Sigmoid colon (tissue), 7 donors: ENCODE results near the gene GRIK1. TPM values are rescaled to one million over a fixed set of nuclear protein-coding genes. Genes with fewer than 3 reads are reported as not detected.

ENCODE experiments used
- DNase-seq: peaks from one replicate; pipeline ENCODE4 v3.0.0-alpha.2; 2019
- H3K27ac ChIP-seq, 4 donors: fragments of 200-600 bp; sonication (generic); one replicate each; pipeline ENCODE4 v1.5.1; 2016 to 2019; ENCODE audit warnings: mild to moderate bottlenecking in 1 of 4
- H3K27me3 ChIP-seq, 3 donors: fragments of 200-600 bp; sonication (generic); one replicate each; pipeline ENCODE4 v1.5.1; 2019; ENCODE audit warnings: mild to moderate bottlenecking in 1 of 3
- H3K36me3 ChIP-seq, 4 donors: fragments of 200-600 bp; sonication (generic); one replicate each; pipeline ENCODE4 v1.5.1; 2016 to 2019
- H3K4me1 ChIP-seq, 4 donors: fragments of 200-600 bp; sonication (generic); one replicate each; pipeline ENCODE4 v1.5.1; 2017 to 2019
- H3K4me3 ChIP-seq, 4 donors: fragments of 200-600 bp; sonication (generic); one replicate each; pipeline ENCODE4 v1.5.1; 2017 to 2019; ENCODE audit warnings: mild to moderate bottlenecking in 2 of 4, moderate library complexity in 1 of 4
- H3K9me3 ChIP-seq, 4 donors: fragments of 200-600 bp in 3 of 4; sonication (generic) in 3 of 4; one replicate each; pipeline versions ENCODE4 v1.5.1 to v1.6.1; 2013 to 2019
- EP300 ChIP-seq, 4 donors: sonication (generic); formaldehyde crosslinking; IDR thresholded peaks; one replicate each; pipeline ENCODE4 v1.6.1; 2017; ENCODE audit warnings: antibody characterized with exemption in 4 of 4
- POLR2A ChIP-seq, 2 donors: fragments of 450-650 bp; IDR thresholded peaks; one replicate each; pipeline ENCODE4 v1.6.1; 2016; ENCODE audit warnings: antibody characterized with exemption in 2 of 2, mild to moderate bottlenecking in 2 of 2, moderate library complexity in 2 of 2
- POLR2AphosphoS5 ChIP-seq, 4 donors: sonication (generic); formaldehyde crosslinking; IDR thresholded peaks; one replicate each; pipeline ENCODE4 v1.6.1; 2017; ENCODE audit warnings: antibody characterized with exemption in 4 of 4
- whole genome bisulfite sequencing, 2 donors: extraction: QIAGEN DNeasy Blood & Tissue Kit; methylation state at CpG; one replicate each; pipeline ENCODE4 v1.1.7; 2013; 5-methylcytosine and 5-hydroxymethylcytosine counted together
- intact Hi-C: fragments of 100-400 bp; cut with DNase I; formaldehyde crosslinking; loops from one replicate; pipeline ENCODE4 v1.15.1; 2023
- polyA plus RNA-seq, 3 donors: library from polyadenylated mRNA; stranded (reverse); fragments of 200-250 nt; gene quantifications; one replicate each; pipeline ENCODE4 v1.2.3, GENCODE V29; 2013
- total RNA-seq, 4 donors: library from RNA; depleted of rRNA; stranded (reverse); fragments of >200 nt; gene quantifications; one replicate each; pipeline ENCODE4 v1.1.0, GENCODE V29; 2016
- TF ChIP-seq, protein P1 (sequence below), 4 experiments: fragments of 450-650 bp in 3 of 4; fragments of 200-600 bp in 1 of 4; IDR thresholded peaks; one replicate each; pipeline ENCODE4 v1.5.1; 2016 to 2019; ENCODE audit warnings: antibody characterized with exemption in 4 of 4, mild to moderate bottlenecking in 3 of 4, moderate library complexity in 2 of 4
- donor health status: healthy with polysubstance abuse.
- donor health status: Bipolar disorder and iron deficiency.
- donor health status: healthy.

Gene GRIK1
- total and polyA plus RNA-seq, 7 donors = under 0.01 to 0.49 (median 0.13) TPM; not detected in 4

DNA sequence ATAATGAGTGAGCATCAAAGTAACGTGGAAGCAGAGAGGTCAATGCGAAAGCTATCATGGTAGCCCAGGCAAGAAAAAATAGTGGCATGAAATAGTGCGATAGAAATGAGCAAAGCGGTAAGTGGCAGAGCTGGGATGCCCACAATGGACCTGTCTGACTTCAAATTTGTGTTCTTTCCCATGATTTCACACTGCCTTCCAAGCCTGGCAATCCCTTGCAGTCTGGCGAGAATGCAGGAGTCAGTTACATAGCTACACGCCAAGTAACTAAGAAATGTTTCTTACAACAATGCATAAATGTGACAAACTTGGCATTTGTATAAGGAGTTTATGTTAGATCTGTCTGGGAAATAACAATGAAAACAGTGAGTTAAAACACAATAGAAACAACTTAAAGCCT is 82.6 kb downstream of the GRIK1 start:
- Histone ChIP-seq H3K27me3 (no peaks in the 10 kb centered on the region), H3K9me3 (no peaks in the 10 kb centered on the region), H3K4me1 (no peaks in the 10 kb centered on the region), H3K27ac (no peak overlapping the region), H3K4me3 (no peak overlapping the region), H3K36me3 (no peaks in the 10 kb centered on the region)
- TF ChIP-seq POLR2A (IDR thresholded peaks at IDR 0.05) = no peak
- no peak for TF ChIP-seq POLR2AphosphoS5 (IDR thresholded peaks at IDR 0.05)
- TF ChIP-seq EP300 (IDR thresholded peaks at IDR 0.05) = no peak
- TF ChIP-seq, protein P1, sequence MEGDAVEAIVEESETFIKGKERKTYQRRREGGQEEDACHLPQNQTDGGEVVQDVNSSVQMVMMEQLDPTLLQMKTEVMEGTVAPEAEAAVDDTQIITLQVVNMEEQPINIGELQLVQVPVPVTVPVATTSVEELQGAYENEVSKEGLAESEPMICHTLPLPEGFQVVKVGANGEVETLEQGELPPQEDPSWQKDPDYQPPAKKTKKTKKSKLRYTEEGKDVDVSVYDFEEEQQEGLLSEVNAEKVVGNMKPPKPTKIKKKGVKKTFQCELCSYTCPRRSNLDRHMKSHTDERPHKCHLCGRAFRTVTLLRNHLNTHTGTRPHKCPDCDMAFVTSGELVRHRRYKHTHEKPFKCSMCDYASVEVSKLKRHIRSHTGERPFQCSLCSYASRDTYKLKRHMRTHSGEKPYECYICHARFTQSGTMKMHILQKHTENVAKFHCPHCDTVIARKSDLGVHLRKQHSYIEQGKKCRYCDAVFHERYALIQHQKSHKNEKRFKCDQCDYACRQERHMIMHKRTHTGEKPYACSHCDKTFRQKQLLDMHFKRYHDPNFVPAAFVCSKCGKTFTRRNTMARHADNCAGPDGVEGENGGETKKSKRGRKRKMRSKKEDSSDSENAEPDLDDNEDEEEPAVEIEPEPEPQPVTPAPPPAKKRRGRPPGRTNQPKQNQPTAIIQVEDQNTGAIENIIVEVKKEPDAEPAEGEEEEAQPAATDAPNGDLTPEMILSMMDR (IDR thresholded peaks at IDR 0.05) = no peak
- 79 to 92% methylated on average over 6 of the region's 6 CpGs for WGBS, 2 donors
- intact Hi-C loops = no loop called here
- DNase-seq = no peak

DNA sequence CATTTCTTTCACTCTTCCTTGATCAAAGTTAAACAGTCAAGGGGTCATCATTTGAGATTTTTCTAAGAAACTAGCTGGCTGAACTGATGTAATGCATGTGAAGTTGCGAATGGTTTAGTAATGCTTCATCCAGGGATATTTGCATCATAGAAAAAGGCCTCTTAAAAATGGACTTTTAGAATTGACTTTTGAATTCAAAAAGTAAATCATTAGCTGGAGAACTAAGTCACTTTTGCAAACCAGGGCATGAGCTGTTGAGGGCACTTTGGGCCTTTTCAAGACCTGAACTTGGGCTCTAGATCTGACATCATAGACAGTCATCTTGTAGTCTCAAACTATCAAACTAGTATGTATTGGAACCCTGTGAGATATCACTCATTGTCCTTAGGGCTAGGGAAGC is 85.0 kb downstream of the GRIK1 start:
- no peak for DNase-seq
- WGBS, 2 donors = 93 to 98% methylated on average over 1 of the region's 1 CpG
- Histone ChIP-seq H3K4me1 (no peaks in the 10 kb centered on the region), H3K4me3 (no peak overlapping the region), H3K27ac (no peak overlapping the region), H3K36me3 (no peaks in the 10 kb centered on the region), H3K27me3 (no peaks in the 10 kb centered on the region), H3K9me3 (no peaks in the 10 kb centered on the region)
- TF ChIP-seq POLR2A (IDR thresholded peaks at IDR 0.05) (no peak), EP300 (IDR thresholded peaks at IDR 0.05) (no peak), POLR2AphosphoS5 (IDR thresholded peaks at IDR 0.05) (no peak)
- TF ChIP-seq, protein P1 (IDR thresholded peaks at IDR 0.05) = no peak
- intact Hi-C loops = loop anchor here (5.0 kb wide), 1 partner anchor 377 kb away; no protein-coding TSS in a partner anchor

DNA sequence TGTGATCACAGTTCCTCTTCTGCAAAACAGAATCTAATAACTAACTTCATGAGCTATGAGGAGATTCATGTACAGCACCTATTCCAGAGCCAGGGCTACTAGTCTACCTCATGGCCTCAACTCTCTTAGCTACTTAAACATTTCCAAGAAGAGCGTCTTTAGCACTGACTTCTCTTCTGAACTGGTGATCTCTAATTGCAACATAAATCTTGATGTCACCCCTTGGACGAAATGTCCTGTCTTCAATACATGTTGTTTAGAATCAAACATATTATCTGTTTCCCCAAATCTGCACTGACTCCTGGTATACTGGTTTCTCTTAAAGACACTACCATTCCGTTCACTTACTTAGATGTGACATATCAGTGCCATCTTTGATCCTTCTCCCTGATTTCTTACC is 88.2 kb downstream of the GRIK1 start:
- TF ChIP-seq POLR2AphosphoS5 (IDR thresholded peaks at IDR 0.05) (no peak), POLR2A (IDR thresholded peaks at IDR 0.05) (no peak), EP300 (IDR thresholded peaks at IDR 0.05) (no peak)
- TF ChIP-seq, protein P1 (IDR thresholded peaks at IDR 0.05) = no peak
- DNase-seq = no peak
- H3K9me3 ChIP-seq = no peaks in the 10 kb centered on the region
- no peaks in the 10 kb centered on the region for H3K4me1 ChIP-seq
- H3K27me3 ChIP-seq = no peaks in the 10 kb centered on the region
- H3K36me3 ChIP-seq = no peaks in the 10 kb centered on the region
- no peak overlapping the region for H3K4me3 ChIP-seq
- WGBS, 2 donors = 91% methylated on average over 3 of the region's 3 CpGs
- no peak overlapping the region for H3K27ac ChIP-seq
- intact Hi-C loops = loop anchor here (5.0 kb wide), 1 partner anchor 374 kb away; no protein-coding TSS in a partner anchor

DNA sequence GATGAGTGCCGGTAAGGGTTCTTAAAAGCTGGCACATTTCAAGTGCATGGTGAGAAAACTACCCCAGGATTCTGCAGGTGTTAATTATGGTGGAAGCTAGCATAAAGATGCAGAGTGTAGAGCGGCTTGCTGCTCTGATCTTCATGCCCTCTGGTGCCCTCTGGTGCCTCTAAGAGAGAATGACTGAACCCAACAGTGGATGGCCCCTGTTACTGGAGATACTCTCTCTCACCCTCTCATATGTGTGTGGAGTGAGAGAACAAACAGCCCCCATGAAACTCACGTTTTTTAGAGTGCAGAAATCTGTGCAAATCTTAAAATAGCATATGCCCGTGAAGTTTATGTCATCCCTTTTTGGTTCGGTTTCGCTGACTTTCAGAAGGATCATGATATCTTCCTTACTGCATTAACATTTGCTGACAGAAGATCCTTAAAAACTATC is 90.0 kb downstream of the GRIK1 start:
- Histone ChIP-seq H3K9me3 (no peaks in the 10 kb centered on the region), H3K4me1 (no peaks in the 10 kb centered on the region), H3K27me3 (no peaks in the 10 kb centered on the region), H3K27ac (no peak overlapping the region), H3K36me3 (no peaks in the 10 kb centered on the region), H3K4me3 (no peak overlapping the region)
- 38 to 41% methylated on average over 6 of the region's 6 CpGs for WGBS, 2 donors
- TF ChIP-seq, protein P1 (IDR thresholded peaks at IDR 0.05) = peak; percentile 7 to 61 (median 40)
- no peak for TF ChIP-seq POLR2A (IDR thresholded peaks at IDR 0.05)
- DNase-seq = no peak
- intact Hi-C loops = loop anchor here (5.0 kb wide), 1 partner anchor 372 kb away; no protein-coding TSS in a partner anchor

DNA sequence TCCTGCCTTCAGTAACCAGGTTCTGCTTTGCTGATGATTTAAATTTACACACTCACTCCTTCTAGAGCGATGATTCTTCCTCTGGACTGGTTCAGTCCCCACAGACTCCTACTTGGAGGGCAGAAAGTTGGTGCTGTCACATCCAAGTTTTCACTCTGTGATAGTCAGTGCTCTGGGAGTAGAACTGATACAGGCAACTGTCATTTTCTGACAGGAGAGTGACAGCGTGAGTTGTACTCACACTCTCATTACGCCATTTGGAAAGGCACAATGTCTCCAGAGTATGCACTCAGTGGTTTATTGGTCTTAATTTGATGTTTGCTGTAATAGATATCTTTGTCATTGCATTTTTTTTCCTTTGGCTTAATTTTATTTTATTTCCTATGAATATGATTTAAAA is 96.0 kb downstream of the GRIK1 start:
- no peak for DNase-seq
- Histone ChIP-seq H3K27me3 (no peaks in the 10 kb centered on the region), H3K4me1 (no peaks in the 10 kb centered on the region), H3K36me3 (no peaks in the 10 kb centered on the region), H3K27ac (no peak overlapping the region), H3K4me3 (no peak overlapping the region), H3K9me3 (no peaks in the 10 kb centered on the region)
- WGBS, 2 donors = 94% methylated on average over 3 of the region's 3 CpGs
- intact Hi-C loops = no loop called here
- no peak for TF ChIP-seq POLR2A (IDR thresholded peaks at IDR 0.05)
